Measurements from ENCODE around the gene RAB11FIP3.

- TF ChIP-seq, protein P1, sequence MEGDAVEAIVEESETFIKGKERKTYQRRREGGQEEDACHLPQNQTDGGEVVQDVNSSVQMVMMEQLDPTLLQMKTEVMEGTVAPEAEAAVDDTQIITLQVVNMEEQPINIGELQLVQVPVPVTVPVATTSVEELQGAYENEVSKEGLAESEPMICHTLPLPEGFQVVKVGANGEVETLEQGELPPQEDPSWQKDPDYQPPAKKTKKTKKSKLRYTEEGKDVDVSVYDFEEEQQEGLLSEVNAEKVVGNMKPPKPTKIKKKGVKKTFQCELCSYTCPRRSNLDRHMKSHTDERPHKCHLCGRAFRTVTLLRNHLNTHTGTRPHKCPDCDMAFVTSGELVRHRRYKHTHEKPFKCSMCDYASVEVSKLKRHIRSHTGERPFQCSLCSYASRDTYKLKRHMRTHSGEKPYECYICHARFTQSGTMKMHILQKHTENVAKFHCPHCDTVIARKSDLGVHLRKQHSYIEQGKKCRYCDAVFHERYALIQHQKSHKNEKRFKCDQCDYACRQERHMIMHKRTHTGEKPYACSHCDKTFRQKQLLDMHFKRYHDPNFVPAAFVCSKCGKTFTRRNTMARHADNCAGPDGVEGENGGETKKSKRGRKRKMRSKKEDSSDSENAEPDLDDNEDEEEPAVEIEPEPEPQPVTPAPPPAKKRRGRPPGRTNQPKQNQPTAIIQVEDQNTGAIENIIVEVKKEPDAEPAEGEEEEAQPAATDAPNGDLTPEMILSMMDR (IDR thresholded peaks at IDR 0.05 in 4 of 5, conservative IDR thresholded peaks at IDR 0.05 in 1 of 5), result no peak
- no peak for TF ChIP-seq POLR2A (IDR thresholded peaks at IDR 0.05)
Measured at GRCh38 chr16:381012-381788, 44.2 kb upstream of the RAB11FIP3 start.

All from gastrocnemius medialis (tissue), 4 donors.